Inflammatory macrophage treated with lipopolysaccharide for 4 hours (primary cell): ENCODE data around the gene RP2.

Source experiments
- DNase-seq: peaks from one replicate; pipeline ENCODE4 v3.0.0-alpha.2; 2020

Gene RP2

DNA sequence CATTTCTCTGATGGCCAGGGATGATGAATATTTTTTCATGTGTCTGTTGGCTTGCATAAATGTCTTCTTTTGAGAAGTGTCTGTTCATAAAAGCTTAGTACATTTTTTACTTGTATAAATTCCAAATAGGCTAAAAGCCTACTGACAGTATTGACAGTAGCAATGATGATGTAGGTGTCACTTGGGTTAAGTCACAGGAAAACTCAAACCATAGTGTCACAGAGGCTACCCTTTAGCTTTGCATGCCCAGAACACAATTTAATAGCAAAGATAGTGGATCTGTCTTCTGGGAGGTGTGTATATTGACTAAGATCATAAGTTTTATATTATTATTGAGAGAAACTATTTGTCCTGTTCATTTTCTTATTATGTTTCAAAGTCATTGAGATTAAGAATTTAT, 8.1 kb downstream of the RP2 start:
- no peak for DNase-seq

DNA sequence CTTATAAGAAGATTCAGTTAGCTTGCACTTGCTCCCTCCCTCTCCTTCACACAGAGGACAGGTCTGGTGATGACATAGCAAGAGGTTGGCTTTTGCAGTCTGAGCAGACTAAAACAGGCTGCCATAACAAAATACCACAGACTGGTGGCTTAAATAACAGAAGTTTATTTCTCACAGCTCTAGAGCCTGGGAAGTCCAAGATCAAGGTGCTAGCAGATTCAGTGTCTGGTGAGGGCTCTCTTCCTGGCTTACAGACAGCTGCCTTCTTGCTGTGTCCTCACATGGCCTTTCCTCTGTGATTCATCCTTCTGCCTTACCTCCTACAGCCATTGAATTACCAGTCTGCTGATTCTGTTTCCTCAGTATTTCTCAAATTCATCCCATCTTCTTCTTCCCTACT, 13.1 kb downstream of the RP2 start:
- DNase-seq = peak; percentile 64

DNA sequence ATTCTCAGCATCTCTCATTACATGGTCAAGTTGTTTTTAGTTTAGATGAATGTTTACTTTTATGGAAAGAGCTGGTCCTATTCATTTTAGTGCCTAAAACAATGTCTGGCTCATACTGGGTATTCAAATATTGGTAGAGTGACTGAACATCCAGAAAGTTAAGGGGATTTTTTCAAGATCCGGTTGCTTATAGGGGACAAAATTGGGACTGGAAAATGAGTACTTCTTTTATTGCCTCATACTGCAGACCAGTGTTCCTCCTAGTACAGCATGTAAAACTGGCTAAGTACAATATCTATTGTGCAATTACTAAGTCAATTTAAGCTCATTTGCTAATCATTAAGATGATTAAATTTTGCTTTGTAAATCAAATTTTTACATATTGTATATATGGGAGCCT, 13.9 kb downstream of the RP2 start:
- DNase-seq = peak; percentile 51

DNA sequence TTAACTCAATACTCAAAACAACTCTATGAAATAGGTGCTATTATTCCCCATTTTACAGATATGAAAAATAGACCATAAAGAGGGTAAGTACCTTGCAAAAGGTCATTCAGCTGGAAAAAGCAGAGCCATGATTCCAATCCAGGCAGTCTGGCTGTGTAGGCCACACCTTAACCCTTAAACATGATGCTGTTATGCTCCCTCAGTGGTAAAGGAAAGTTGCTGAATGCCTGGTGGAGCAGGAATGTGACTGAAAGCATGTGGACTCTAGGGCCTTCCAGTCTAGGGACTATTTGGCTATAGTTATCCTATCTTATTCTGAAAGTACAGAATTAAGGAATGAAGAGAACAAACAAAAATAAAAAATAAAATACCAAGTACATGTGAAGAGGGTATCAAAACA, 19.6 kb downstream of the RP2 start:
- no peak for DNase-seq

DNA sequence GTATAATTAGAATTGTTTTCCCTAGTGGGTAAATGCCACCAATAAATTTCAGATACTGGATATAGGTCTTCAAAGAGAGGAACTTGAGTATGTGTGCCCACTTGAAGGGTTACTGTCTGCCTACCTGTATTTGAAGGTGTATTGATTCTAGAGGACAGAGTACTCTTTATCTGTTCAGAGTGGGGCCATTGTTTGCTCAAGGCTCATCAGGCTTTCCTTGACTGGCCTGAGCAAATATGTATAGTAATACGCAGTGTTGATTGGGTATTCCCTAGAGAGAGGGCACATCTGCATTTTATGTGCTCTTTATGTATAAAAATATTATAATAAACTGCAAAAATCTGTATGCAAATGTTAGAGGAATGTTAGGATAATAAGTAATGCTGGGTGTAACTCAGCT, 23.7 kb downstream of the RP2 start:
- no peak for DNase-seq

DNA sequence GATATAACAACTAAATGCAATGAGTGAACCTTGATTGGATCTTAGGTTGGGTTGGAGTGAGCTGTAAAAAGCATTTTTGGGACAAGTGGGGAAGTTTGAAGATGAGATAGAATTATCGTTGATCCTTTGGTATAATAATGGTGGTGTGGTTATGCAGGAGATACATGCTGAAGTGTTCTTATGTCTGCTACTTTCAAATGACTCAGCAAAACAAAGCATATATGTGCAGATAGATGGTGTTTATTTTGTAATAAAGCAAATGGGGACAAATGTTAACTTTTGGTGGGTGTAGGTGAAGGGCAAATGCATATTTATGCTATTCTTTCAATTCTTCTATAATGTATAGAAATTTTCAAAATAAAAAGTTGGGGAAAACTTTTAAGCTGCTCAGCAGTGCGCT, 26.2 kb downstream of the RP2 start:
- DNase-seq = no peak

DNA sequence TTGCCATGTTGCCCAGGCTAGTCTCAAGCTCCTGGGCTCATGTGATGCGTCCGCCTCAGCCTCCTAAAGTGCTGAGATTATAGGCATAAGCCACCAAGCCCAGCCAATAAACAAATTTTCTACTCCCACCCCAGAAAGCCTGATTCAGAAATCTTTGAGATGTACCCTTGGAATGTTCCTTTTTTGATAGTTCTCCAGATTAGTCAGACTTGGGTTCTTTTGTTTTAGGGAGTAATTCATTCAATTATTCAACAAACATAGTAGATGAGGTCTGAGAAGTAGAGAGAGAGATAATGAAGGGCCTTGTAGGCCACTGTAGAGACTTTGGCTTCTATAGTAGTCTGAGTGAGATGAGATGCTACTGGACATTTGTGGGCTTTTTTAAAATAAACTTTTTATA, 27.8 kb downstream of the RP2 start:
- no peak for DNase-seq

DNA sequence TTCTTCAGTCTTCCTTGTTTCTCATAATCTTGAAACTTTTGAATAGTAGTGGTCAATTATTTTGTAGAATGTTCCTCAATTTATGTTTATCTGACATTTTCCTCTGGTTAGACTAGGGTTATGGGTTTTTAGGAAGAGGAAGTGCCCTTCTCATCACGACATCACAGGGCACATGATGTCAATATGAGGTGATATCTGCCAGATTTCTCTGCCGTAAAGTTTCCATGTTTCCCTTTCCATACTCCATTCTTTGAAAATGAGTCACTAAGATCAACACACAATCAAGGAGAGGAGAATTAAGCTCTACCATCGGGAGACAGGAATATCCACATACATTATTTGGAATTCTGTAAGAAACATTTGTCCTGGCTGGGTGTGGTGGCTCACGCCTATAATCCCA, 28.4 kb downstream of the RP2 start:
- peak; percentile 78 for DNase-seq

DNA sequence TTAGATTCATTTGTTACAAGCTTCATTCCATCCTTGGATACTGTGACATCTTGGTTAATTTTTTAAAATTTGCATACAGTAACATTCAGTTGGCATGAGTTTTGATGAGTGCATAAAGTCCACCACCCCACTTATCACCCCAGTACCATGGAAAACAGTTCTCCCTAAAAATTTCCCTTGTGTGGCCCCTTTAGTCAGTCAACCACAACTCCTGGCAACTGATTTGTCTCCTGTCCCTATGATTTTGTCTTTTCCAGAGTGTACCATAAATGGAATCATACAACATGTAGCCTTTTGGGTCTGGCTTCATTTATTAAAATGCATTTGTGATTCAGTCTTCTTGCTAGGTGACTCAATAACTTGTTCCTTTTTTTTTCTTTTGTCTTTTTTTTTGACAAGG, 29.9 kb downstream of the RP2 start:
- no peak for DNase-seq

DNA sequence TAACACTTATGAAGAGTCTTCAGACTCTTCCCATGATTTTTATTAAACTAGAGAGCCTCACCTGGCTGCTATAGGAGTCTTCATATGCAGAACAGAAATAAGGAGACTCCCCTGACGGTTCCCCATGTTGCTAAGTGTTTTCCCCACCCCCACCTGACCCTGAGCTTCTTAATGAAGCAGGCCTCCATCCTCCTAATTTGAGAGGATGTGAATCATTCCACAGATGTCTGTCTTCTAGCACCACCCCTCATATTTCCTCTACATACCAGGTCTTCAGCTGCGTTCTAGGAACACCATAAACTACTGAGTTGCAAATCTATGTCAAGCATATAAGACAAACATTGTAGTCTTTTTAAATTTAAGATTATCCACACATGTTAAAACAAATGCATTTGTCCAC, 36.9 kb downstream of the RP2 start:
- no peak for DNase-seq

DNA sequence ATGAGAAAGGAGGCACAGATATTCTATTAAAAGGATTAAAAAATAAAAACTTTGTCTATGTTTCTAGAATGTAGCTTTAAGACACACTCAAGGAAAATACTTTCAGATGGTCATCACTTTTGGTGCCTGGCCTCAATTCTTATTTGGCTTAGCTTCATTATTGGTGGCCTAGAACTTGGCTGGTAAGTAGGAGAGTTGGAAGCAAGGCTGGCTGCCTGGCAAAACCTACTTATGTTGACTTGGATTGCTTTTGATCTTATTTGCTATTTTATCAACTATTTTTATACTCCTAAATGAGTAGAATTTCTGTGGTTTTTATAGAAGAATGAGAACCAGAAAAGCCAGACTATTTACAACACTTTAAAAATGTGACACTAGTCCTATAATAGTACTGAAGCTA, 40.1 kb downstream of the RP2 start:
- DNase-seq = no peak

DNA sequence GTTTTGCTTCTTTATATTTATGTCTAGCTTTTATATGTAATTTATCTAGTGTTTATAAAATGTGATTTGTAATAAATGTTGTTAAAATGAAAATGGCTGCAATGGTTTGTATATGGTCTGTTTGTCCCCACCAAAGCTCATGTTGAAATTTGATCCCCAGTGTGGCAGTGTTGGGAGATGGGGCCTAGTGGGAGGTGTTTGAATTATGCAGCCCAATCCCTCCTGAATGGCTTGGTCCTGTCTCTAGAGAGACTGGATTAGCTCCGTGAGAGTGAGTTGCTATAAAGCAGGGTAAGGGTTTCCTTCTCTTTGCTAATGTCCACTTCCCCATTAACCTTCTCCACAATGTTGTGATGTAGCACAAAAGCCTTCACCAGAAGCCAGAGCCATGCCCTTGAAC, 45.4 kb downstream of the RP2 start:
- no peak for DNase-seq

DNA sequence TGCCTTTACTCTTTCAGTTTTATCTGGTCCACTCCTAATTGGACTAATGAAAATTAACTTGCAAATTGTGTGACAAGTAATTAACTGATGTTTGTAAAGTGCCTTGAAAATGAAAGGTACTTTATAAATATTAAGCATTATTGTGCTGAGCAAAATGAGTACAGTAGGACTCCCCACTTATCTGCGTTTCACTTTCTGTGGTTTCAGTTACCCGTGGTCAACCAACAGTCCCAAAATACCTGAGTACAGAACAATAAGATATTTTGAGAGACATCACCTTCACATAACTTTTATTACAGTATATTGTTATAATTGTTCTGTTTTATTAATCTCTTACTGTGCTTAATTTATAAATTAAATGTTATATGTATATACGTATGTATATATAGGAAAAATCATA, 48.0 kb downstream of the RP2 start:
- no peak for DNase-seq

DNA sequence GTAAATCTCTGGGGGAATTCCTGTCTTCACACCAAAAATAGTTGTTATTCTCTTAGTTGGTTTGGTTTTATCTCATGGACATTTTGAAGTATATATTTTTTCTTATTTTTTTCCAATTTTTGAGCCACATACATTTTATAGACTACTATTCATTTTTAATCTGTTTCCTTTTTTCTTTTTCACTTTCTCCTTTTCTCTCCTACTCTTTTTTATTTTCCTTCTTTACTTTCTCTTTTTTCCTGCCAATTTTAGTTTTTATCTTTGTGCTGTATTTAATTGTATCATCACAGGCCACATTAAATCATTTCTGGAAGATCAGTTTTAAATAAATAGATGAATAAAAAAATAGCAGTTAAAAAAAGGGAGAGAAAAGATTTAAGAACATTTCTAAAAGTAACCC, 61.4 kb downstream of the RP2 start:
- no peak for DNase-seq

DNA sequence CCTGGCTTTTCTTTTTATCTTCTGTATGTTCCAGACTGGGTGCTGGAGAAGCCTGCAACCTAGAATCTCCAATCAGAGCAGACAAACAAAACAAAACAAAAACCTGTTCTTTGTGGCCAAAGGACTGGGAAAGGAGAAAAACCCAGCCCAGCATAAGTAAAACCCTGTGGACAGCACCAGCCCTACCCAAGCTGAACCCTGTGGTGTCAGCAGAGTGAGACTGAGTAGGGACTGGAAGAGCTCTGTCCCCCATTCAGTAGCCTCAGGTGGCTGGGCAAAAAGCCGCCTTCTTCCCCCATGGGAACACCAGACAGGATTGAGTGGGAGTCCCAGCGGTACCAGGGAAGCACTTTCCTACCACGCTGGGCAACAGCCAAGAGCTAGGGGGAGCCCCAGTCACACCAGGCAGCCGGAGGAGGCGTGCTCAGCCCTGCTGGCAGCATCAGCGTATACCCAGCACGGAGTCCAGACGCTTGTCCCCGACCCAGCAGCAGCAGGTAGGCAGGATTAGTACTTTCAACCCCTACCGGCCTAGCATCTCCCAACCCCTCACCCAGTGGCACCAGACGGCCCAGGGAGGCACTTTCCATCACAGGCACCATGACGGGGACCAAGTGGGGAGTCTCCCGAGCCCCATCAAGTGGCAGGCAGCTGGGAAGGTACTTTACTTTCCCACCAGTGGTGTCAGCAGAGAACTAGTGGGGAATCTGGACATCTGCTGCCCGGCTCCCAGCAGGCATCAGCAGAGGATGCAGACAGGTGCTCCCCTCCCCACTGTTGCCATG, 66.8 kb downstream of the RP2 start:
- peak; percentile 58 for DNase-seq

DNA sequence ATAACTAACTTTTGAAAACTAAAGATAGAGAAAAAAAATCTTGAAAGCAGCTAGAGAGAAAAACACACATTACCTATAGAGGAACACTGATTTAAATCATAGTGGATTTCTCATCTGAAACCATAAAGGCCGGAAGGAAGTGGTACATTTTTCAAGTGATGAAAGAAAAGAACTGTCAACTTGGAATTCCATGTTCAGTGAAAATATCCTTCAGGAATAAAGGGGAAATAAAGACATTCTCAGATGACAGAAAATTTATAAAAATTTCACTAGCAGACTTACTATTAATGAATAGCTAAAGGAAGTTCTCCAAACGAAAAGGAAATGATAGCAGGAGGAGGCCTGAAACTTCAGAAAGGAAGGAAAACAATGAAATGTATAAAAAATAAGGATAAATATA, 67.8 kb downstream of the RP2 start:
- no peak for DNase-seq

DNA sequence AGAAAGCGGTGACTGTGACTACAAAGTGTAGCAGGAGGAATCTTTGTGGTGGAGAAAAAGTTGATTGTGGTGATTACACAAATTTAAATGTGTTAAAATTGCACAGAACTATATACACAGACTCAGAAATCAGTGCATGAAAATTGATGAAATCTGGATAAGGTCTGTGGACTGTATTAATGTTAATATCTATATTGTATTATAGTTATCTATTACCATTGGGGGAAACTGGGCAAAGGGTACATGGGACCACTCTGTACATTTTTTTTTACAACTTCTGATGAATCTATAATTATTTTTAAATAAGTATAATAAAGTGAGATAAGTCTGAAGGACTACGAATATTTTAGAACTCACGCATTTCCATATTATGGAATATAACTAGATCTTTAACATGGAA, 73.6 kb downstream of the RP2 start:
- no peak for DNase-seq

DNA sequence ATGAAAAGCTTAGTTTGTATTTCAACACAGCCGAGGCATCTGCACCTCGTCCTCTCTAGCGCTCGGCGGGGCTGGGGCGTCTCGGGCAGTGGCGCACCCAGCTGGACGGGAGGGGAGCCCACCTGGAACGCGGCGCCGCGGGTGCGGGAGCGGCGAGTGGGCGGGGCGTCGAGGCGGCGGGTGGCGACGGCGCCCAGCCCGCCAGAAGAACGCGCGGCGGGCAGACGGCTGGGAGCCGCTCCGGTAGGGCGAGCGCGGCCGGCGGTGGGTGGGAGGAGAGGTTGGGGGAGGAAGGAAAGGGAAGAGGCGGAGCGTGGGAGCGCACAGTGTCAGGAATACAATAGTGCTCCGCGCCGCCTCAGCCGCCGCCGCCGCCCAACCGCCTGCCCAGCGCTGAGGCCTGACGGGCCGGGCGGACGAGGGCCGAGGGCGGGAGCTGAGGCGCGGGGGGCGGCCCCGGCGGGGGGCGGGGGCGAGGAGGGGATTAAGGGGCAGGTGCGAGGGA, 75.3 kb downstream of the RP2 start, which contains the start of gene JADE3:
Gene JADE3, plus strand, starts transcription at position 324 of the 505 bp plus-strand sequence. CDS start 72,474 bp downstream, outside the sequence.
- peak; percentile 17 for DNase-seq

DNA sequence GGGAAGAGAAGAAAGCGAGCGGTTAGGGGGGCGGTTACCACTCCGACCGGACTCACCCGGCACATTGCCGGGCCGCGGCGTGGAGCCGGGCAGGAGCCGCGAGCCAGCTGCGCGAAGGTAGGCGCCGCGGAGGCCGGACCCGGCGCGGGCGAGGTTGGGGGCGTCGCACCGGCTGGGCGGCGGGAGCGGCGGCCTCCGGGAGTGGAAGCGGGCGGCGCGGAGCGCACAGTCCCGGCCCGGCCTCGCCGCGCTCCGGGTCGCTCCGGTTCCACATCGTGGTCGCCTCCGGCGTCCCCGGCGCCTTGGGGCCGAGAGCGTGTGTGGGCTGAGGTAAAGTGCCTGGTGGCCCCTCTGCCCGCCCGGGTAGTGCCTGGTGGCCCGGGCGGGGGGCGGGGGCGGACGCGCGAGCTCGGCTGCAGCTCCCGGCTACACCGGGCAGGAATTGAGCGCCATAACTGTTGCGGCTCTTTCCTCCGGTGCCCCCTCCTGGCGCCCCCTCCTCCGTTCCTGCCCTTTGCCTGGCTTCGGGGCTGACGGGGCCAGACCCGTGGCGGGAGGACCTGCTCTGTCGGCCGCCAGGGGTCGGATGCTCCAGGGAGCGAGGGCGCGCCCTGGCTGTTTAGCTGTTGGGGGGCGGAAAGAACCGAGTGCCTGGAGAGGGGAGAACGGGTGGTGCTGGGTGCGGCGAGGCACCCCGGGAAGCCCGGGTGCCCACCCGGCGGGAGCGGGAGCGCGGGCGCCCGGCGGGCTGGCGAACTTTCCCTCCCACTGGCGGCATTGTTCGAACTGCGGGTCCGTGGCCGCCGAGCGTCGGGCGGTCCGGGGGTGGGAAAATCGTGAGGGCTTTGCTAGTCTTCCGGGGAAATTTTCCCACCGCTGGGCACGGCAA, 76.0 kb downstream of the RP2 start:
- DNase-seq = peak; percentile 40

DNA sequence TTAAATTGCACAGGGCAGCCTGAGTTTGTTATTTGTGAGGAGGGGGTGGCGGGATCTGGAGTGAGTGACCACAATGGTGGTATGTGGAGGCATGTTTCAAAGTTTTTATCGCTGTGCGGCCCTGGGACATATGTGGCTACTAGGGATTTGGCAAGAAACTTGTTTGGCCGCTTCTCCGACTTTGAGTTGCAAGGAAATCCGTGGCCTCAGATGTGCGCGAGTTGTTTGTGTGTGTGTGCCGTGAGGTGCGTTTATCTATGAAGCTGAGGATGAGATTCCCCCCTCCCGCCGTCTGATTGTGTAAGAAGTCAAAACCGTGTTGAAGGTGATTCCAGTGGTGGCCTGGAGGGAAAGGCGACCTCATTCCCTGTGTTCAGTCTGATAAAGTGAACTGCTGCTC, 76.8 kb downstream of the RP2 start:
- no peak for DNase-seq

DNA sequence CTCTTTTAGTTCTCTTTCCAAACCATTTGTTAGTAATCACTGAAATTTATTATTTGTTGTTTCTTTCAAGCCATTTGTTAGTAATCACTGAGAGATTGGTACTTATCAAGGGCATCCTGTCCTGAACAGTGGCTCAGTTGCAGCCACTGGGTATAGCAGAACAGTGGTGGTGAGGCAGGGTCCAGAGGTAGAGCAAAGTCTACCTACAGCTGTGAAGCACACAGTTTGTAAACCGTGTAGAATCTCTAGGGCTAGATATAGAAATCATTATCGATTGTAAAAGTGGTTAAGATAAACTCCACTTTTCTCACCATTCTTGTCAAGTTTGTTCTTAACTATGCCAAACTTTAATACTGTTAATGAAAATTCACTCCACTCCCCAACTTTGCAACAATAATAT, 79.4 kb downstream of the RP2 start:
- DNase-seq = no peak

DNA sequence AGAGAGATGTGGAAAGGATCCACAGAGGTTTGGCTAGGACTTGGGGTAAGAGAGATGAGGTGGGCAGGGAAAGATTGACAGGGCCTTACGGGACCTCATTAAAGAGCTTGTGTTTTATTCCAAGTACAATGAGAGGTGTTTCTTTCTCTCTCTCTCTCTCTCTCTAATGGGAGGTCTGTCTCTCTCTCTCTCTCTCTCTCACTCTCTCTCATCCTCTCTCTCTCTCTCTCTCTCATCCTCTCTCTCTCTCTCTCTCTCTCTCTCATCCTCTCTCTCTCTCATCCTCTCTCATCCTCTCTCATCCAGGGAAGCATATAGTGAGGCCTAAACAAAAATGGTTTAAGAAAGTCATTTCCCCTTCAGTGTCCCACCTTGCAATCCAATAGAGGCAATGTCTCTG, 80.8 kb downstream of the RP2 start:
- DNase-seq = no peak

DNA sequence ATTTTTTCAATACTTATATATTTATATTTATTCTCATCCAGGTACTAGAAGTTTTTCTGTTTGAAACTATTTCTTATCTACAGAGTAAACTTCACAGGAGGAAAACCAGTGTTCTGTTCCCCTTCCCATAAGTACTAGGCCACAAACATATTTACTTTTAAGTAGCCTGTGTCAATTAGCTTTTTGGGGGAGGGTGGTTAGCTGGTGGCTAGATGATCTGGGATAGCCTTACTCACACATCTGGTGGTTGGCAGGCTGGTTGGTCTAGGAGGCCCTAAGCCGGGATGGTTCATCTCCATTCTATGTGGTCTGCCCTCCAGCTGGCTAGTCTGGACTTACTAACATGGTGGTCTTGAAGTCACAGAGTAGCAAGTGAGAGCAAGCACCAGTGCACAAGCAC, 81.6 kb downstream of the RP2 start:
- no peak for DNase-seq

DNA sequence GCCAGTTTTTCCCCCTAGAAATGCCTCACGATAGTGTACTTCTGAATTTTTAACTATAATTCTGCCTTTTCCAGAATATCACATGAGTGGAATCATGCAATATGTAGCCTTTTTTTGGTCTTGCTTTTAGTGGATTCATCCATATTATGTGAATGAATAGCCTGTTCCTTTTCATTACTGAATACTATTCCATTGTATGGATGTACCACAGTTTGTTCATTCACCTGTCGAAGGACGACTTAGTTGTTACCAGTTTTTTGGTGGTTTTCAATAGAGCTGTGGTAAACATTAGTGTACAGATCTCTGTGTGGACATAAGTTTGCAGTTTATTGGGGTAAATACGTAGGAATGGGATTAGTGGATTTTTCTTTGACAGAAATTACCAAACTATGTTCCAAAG, 83.4 kb downstream of the RP2 start:
- no peak for DNase-seq
